CMK (cell line): ENCODE measurements around the gene RAC3.

Experiments used
- DNase-seq: peaks from one replicate; pipeline ENCODE4 v3.0.0-alpha.2; 2010; ENCODE audit warnings: low read depth

Gene RAC3

GRCh38 chr17:82012640-82013295 lies 18.7 kb upstream of the RAC3 start:
- DNase-seq = no peak

DNA sequence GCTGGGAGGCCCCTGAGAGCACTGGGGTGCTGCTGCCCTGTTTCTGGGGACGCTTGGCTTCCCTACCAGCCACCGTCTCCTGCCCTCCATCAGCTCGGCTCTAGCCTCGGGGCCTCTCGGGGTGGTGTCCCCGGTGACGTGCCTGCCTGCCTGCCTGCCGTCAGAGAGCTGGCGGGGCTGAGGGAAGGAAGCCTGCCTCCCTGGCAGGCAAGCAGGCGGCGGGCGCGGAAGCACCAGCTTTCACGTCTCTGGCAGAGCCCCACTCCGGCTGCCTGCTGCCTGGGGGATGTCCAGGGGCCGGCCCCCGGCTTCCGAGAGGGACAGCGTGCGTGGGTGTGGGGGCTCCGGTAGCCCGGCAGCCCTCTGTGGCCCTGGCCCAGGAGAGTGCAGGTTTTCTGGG lies 18.1 kb upstream of the RAC3 start:
- DNase-seq = no peak

DNA sequence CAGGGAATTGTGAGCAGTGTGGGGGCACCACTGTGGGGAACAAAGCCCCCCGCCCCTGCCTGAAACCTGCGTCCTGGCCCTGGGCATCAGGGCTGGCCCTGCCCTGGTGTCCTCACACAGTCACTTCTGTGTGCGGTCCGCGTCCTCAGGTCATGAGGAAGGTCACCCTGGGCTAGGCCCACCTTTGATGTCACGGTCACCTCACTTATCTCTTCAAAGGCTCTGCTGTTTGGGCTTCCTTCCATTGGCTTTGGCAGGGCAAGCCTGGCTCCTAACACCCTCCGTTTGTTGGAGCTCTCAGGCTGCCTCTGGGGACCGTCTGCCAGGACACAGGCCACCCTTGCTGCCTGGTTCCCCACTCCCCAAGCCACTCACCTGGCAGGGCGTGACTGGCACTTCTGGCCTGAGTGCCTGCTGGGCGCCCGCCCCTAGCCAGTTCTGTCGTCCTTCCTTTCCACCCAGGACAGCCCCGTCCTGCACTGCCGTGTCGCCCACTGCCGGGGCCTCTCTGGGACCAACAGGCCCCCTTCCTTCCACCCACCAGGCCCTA lies 17.6 kb upstream of the RAC3 start:
- DNase-seq = no peak

- no peak for DNase-seq
Measured at GRCh38 chr17:82014432-82014831, 17.0 kb upstream of the RAC3 start.

DNA sequence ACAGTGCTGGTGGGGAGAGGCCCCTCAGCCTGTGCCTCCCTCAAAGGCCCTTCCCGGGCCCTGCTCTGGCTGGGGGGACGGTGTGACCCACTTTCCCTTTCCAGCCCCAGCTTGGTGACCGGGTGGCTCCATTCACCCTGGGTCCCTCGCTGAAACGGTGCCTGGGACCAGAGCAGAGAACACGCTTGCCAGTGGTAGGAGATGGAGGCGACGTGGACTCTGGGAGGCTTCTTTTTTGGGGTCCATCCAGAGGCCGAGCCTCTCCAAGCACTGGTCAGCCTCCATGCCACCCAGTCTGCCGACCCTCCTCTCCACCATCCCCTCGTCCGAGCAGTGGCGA lies 16.5 kb upstream of the RAC3 start:
- no peak for DNase-seq

DNA sequence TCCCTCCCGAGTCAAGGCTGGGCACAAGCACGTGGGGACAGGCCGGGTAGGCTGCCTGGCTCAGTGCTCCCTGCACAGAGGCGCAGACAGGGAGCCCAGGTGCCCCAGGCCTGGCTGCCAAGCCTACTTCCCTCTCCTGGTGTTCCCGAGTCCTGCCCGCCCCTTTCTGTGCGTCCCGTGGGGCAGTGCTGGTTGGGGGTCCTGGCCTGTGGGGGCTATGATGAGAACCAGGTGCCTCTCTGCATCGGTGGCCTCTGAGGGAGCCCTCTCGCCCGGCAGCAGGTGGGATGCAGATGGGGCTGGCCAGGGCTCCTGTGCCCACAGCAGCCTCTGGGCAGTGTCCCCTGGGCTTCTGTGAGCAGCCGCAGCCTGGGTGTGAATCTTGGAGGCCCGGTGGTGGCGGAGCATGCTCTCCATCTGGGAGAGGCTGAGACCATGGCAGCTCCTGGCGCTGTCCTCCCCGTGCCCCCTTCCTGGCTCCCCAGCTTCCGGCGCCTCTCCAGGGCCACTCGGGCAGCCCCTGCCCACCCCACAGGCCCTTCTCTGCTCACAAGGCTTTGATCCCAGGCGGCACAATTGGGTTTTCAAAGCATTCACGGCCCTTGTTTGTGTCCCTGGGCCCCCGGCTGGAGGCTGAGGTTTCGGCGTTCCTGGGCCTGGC lies 16.0 kb upstream of the RAC3 start:
- no peak for DNase-seq

- DNase-seq = no peak
Measured at GRCh38 chr17:82016061-82016874, 15.2 kb upstream of the RAC3 start.

- DNase-seq = no peak
Measured at GRCh38 chr17:82016875-82017459, 14.5 kb upstream of the RAC3 start.

DNA sequence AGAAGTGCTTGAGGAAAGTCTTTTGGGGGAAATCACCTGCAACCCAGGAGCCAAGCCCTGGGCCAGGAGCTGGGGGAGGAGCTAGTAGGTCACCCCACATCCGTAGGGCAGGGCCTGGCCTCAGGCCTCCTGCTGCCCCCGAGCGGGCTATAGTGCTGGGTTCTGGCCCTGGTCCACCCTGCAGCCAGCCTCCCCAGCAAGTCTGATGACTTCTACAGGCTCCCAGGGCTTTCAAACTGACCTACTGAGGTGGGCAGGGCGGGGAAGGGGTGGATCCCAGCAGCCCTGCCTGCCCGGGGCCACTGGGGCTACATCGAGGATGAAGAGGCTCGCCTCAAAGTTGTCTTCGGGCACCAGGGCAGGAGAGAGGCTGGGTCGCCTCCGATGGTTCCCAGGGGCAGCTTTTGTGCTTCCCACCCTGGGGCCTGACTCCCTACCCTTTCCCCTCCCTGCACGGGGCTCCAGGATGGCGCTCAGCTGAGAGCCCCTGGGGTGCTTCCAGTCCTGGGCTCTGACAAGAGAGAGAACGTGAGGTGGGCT lies 13.8 kb upstream of the RAC3 start:
- DNase-seq = no peak

DNA sequence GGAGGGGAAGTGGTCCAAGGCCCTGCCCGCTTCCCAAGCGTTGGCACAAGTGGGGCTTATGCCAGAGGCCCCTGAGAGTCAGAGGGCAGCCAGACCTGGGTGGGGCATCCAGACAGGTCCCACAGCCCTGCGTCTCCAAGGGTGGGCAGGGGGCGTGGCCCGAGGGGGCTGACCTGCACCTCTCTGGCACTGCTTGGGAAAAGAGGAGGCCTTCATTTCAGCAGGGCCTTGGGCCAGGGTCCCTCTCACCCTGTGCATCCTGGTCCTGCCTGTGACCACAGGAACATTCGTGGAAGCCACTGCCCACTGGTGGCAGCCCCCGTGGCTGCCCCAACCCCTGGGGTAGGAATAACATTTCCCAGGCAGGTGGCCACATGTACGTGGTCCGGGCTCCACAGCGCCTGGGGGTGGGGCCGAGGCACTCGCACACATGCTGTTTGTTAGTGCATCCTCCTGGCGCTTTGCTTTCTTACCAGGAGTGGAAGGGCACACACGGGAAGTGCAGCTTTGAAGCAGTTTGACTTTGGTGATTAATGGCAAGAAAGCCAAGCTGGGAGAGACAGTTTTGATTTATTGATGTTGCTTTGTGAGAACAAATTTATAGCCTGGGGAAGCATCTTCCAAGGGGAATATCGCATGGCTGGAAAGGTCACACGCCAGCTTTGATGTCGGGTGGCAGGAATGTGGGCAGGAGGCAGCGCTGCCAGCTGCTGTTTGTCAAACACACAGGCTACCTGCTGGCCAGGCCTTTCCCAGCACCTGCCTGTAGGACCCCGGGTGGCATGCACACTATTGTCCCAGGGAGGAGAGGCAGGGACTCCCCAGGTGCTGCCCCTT lies 13.1 kb upstream of the RAC3 start:
- no peak for DNase-seq

DNA sequence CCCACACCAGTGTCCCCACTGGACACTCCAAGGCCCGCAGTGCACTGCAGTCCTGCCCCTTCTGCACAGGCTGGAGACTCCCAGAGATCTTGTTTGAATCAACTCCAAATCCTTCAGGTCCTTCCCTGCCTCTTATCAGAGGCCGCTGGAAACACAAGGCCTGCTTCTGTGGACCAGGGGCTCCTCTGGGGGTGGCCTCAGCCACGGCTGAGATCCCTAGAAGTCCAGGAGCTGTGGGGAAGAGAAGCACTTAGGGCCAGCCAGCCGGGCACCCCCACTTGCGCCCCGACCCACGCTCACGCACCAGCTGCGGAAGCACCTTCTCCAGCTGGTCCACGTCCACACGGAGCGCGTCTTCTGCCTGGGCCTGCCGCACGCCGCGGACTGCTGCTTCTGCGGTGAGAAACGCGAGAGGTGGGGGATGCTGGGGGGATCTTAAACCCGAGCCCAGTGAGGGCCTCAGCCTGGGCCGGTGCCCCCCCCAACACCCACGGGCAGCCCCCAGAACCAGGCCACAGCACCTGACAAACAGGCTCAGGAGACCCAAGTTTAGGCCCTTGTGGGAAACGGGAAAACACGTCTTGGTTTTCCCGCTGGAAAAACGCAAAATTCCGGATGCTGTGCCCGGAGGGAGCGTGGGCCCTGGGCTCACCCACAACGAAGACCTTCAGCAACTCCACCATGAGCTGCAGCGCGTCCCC lies 12.3 kb upstream of the RAC3 start:
- no peak for DNase-seq

DNA sequence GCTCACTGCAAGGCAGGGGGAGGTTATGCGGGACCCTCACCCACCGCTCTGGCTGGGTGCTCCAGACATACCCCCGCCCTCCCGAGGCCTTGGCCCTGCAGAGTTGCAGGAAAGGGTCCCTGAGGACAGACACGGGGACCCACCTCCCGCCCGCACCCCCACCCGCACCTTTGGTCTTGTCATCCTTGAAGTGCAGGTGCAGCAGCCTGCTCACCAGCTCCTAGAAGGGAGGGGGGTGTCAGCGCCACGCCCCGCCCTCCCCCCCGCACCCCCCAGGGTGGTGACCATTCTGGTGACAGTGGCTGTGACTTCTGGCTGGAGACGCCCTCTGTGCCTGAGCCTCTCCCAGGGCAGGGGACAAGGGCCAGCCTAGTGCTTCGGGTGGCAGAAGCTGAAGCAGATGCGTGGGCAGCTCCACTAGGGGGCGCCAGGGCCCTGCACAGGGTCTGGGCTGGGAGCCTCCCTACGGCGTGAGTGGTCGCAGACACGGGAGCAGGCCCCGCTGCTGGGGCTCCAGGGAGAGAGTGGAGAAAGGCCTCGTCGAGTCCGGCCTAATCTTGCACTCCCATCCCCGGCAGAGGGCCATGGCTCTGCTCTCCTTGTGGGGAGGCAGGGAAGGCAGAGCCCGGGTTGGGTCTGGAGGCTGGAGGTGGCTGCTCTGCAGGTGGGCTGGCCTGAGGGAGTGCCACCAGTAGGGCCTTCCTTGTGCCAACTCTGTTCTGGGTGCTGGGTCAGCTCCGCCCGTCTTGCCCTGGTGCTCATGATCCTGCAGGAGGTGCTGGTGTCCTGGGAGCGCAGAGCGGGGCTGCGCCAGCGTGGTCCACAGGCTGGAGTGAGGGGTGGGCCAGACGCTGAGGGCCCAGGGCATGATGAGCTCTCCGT lies 11.5 kb upstream of the RAC3 start:
- no peak for DNase-seq

DNA sequence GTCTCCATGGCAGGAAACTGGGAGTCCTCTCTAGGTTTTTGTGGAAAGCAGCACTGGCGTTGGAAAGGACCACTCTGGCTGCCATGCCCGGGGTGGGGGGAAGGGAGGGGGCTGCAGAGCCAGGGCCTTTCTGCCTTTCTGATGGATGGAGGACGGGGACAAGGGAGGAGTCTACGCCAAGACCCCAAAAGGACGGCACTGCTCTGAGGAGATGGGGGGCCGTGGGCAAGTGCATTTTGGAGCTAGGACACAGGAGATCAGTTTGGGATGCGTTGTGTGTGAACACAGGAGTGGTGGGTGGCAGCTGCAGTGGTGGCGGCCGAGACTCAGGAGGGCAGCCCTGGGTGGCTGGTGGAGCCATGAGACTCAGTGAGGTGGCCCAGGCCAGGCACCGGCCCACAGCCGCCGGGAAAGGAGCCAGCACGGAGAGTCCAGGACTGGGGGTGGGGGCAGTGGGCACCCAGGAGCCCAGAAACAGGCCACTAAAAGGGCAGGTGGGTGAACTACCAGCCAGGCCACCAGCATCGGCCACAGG lies 10.8 kb upstream of the RAC3 start:
- no peak for DNase-seq

GRCh38 chr17:82021107-82021899 lies 10.2 kb upstream of the RAC3 start:
- no peak for DNase-seq

- no peak for DNase-seq
Measured at GRCh38 chr17:82021900-82022309, 9.6 kb upstream of the RAC3 start.

- no peak for DNase-seq
Measured at GRCh38 chr17:82022310-82022980, 9.0 kb upstream of the RAC3 start, which contains the start of gene CENPX. Gene CENPX (minus strand): TSS chr17:82022878. CDS start chr17:82022861, 17 bp downstream.

GRCh38 chr17:82022981-82023446 lies 8.5 kb upstream of the RAC3 start, which contains the start of gene LRRC45:
Gene LRRC45 (plus strand): TSS chr17:82023305. CDS start chr17:82023644, 339 bp downstream.
- peak; percentile 98 for DNase-seq
